Measurements from ENCODE around the gene RBM20.

Gene RBM20

DNA sequence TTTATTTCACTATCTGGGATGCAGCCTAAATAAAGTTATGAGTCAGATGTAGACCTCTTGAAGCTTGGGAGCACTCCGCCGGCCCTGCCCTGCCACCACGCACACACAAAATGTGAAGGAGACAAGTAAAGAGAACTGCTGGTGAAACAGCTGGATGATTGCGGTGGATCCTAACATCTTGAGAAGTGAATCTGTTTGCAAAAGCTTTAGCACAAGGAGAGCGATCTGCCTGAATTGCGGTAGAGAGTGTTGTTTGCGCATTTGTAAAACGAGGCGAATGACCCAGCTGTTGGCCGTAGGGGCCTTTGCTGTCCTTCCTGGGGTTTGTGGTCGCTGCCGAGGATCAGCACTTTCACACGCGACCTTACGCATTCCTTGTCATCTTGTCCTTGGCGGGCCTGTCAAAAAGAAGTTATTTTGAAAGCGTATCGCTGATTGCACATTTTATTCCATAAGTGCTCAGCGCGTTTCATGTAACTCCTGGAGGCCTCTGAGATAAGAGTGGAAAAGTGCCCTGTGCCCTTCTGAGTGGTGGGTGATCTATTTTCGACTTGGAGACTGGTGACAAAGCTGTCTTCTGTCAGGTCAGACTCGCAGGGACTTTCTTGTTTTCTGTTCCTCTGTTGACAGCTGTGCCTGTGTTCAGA is 40.8 kb downstream of the RBM20 start:
- Histone ChIP-seq H3K9ac (ENCODE audit: insufficient read length, low read depth) (no peak overlapping the region), H3K36me3 (ENCODE audit: insufficient read depth, insufficient read length, low read length) (no peaks in the 10 kb centered on the region), H3K9me3 (ENCODE audit: insufficient read depth, low read length) (no peaks in the 10 kb centered on the region), H3K4me1 (ENCODE audit: insufficient read depth, insufficient read length) (peaks cover 4% of the 10 kb centered on the region), H3K4me3 (ENCODE audit: insufficient read length, low read depth) (no peak overlapping the region), H3K27me3 (ENCODE audit: insufficient read depth, insufficient read length) (no peaks in the 10 kb centered on the region)
- no peak for TF ChIP-seq YY1 (IDR thresholded peaks at IDR 0.05; ENCODE audit: insufficient read depth, insufficient read length)
- no peak for TF ChIP-seq SUZ12 (IDR thresholded peaks at IDR 0.05; ENCODE audit: extremely low read depth, insufficient read depth, insufficient read length)
- TF ChIP-seq ZNF274 (IDR thresholded peaks at IDR 0.05; ENCODE audit: low read depth, low read length), result no peak
- no peak for DNase-seq (ENCODE audit: low read depth, low spot score)

DNA sequence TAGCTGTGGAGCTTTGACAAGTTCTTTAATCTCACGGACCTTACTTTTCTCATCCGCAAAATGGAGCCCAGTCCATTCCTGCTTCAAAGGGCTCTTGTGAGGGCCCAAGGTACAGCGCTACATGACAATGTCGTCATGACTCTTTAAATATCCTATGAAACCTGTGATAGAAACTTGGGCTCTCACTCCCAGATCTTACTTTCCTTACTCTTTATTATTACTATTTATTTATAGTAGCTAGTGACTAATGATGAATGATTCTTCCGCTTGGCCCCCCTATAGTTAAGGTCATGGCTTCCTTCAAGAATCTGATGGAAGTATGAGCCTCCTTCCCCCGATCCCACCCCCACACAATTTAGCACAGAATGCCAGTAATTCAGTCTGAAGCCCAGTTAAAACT is 41.9 kb downstream of the RBM20 start:
- TF ChIP-seq ZNF274 (IDR thresholded peaks at IDR 0.05; ENCODE audit: low read depth, low read length) (no peak), YY1 (IDR thresholded peaks at IDR 0.05; ENCODE audit: insufficient read depth, insufficient read length) (no peak)
- H3K27me3 ChIP-seq (ENCODE audit: insufficient read depth, insufficient read length), result no peaks in the 10 kb centered on the region
- no peaks in the 10 kb centered on the region for H3K9me3 ChIP-seq (ENCODE audit: insufficient read depth, low read length)
- H3K36me3 ChIP-seq (ENCODE audit: insufficient read depth, insufficient read length, low read length), result no peaks in the 10 kb centered on the region
- no peak for DNase-seq (ENCODE audit: low read depth, low spot score)
- H3K4me1 ChIP-seq (ENCODE audit: insufficient read depth, insufficient read length), result no peaks in the 10 kb centered on the region
- H3K4me3 ChIP-seq (ENCODE audit: insufficient read length, low read depth), result no peak overlapping the region
- no peak overlapping the region for H3K9ac ChIP-seq (ENCODE audit: insufficient read length, low read depth)

DNA sequence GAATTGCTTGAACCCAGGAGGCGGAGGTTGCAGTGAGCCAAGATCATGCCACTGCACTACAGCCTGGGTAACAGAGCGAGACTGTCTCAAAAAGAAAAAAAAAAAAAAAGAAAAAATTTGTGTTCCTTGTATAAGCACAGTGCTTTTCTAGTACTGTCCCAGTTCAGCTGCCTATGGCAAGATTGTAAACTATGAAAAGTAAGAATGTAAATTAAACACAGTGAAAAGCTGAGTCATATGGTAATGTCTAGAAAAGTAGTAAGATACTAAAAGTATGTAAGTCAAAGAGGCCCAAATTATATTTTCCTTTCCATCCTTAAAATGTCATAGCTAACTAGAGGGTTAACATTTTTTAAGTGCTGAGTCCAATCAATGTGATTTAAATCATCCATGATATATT is 42.8 kb downstream of the RBM20 start:
- Histone ChIP-seq H3K9ac (ENCODE audit: insufficient read length, low read depth) (no peak overlapping the region), H3K9me3 (ENCODE audit: insufficient read depth, low read length) (no peaks in the 10 kb centered on the region), H3K36me3 (ENCODE audit: insufficient read depth, insufficient read length, low read length) (no peaks in the 10 kb centered on the region), H3K4me3 (ENCODE audit: insufficient read length, low read depth) (no peak overlapping the region), H3K27me3 (ENCODE audit: insufficient read depth, insufficient read length) (no peaks in the 10 kb centered on the region), H3K4me1 (ENCODE audit: insufficient read depth, insufficient read length) (no peaks in the 10 kb centered on the region)
- TF ChIP-seq YY1 (IDR thresholded peaks at IDR 0.05; ENCODE audit: insufficient read depth, insufficient read length) (no peak), ZNF274 (IDR thresholded peaks at IDR 0.05; ENCODE audit: low read depth, low read length) (no peak), SUZ12 (IDR thresholded peaks at IDR 0.05; ENCODE audit: extremely low read depth, insufficient read depth, insufficient read length) (no peak)
- DNase-seq (ENCODE audit: low read depth, low spot score), result no peak

DNA sequence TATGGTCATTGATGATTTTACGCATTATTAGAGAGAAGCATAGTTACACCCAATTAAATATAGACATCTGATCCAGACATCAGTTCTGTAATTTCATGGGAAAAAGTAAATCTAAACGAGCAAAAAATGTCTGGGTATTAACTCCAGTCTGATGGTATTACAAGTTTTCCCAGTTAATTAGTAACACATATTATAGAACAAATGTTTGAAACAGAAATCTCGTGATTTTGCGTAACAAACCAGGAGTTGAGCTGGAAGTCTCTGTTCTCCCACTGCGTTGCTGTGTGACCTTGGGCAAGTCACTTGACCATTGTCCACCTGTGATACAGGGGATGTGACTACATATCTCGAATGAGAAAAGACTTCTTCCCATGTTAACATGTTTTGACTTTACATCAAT is 43.3 kb downstream of the RBM20 start:
- Histone ChIP-seq H3K9me3 (ENCODE audit: insufficient read depth, low read length) (no peaks in the 10 kb centered on the region), H3K9ac (ENCODE audit: insufficient read length, low read depth) (no peak overlapping the region), H3K36me3 (ENCODE audit: insufficient read depth, insufficient read length, low read length) (no peaks in the 10 kb centered on the region), H3K27me3 (ENCODE audit: insufficient read depth, insufficient read length) (no peaks in the 10 kb centered on the region), H3K4me1 (ENCODE audit: insufficient read depth, insufficient read length) (no peaks in the 10 kb centered on the region), H3K4me3 (ENCODE audit: insufficient read length, low read depth) (no peak overlapping the region)
- no peak for DNase-seq (ENCODE audit: low read depth, low spot score)
- no peak for TF ChIP-seq SUZ12 (IDR thresholded peaks at IDR 0.05; ENCODE audit: extremely low read depth, insufficient read depth, insufficient read length)
- no peak for TF ChIP-seq YY1 (IDR thresholded peaks at IDR 0.05; ENCODE audit: insufficient read depth, insufficient read length)
- TF ChIP-seq ZNF274 (IDR thresholded peaks at IDR 0.05; ENCODE audit: low read depth, low read length), result no peak

DNA sequence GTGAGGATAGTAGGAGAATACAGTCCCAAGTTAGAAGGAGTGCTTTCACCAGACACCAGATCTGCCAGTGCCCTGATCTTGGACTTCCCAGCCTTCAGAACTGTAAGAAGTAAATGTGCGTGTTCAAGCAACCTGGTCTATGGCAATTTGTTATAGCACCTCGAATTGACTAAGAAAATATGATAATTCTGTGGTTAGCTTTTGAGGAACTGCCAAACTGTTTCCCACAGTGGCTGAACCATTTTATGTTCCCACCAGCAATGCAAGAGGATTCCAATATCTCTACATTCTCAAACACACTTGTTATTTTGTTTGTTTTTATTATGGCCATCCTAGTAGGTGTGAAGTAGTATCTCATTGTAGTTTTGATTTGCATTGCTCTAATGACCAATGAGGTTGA is 47.0 kb downstream of the RBM20 start:
- Histone ChIP-seq H3K4me1 (ENCODE audit: insufficient read depth, insufficient read length) (no peaks in the 10 kb centered on the region), H3K4me3 (ENCODE audit: insufficient read length, low read depth) (no peak overlapping the region), H3K36me3 (ENCODE audit: insufficient read depth, insufficient read length, low read length) (no peaks in the 10 kb centered on the region), H3K9me3 (ENCODE audit: insufficient read depth, low read length) (0 out of 2 replicates have a peak, but pooled peaks cover 9% of the 10 kb centered on the region), H3K9ac (ENCODE audit: insufficient read length, low read depth) (no peak overlapping the region), H3K27me3 (ENCODE audit: insufficient read depth, insufficient read length) (no peaks in the 10 kb centered on the region)
- DNase-seq (ENCODE audit: low read depth, low spot score), result no peak
- no peak for TF ChIP-seq ZNF274 (IDR thresholded peaks at IDR 0.05; ENCODE audit: low read depth, low read length)
- TF ChIP-seq SUZ12 (IDR thresholded peaks at IDR 0.05; ENCODE audit: extremely low read depth, insufficient read depth, insufficient read length), result no peak
- TF ChIP-seq YY1 (IDR thresholded peaks at IDR 0.05; ENCODE audit: insufficient read depth, insufficient read length), result no peak

DNA sequence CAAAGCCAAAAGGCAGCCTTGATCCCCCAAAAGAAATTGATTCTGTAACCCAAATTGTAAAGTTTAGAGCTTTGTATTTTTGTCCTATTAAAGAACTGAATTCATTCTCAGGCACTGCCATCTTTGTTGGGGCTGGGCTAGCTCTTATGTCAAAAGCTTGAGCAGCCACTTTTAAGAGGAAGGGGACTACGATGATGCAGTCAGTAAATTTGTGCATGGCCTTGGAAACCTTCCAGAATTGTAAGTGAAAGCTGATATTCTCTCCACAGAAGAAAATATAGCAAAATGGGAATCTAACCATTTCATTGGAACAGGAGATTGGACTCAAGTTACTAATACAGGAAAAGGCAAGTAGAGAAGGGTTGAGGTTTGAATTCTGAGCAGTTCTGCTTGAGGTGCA is 50.1 kb downstream of the RBM20 start:
- H3K27me3 ChIP-seq (ENCODE audit: insufficient read depth, insufficient read length), result no peaks in the 10 kb centered on the region
- H3K4me3 ChIP-seq (ENCODE audit: insufficient read length, low read depth), result no peak overlapping the region
- no peak overlapping the region for H3K9ac ChIP-seq (ENCODE audit: insufficient read length, low read depth)
- H3K36me3 ChIP-seq (ENCODE audit: insufficient read depth, insufficient read length, low read length), result no peaks in the 10 kb centered on the region
- no peak for DNase-seq (ENCODE audit: low read depth, low spot score)
- TF ChIP-seq SUZ12 (IDR thresholded peaks at IDR 0.05; ENCODE audit: extremely low read depth, insufficient read depth, insufficient read length) (no peak), YY1 (IDR thresholded peaks at IDR 0.05; ENCODE audit: insufficient read depth, insufficient read length) (no peak), ZNF274 (IDR thresholded peaks at IDR 0.05; ENCODE audit: low read depth, low read length) (no peak)
- H3K9me3 ChIP-seq (ENCODE audit: insufficient read depth, low read length), result 0 out of 2 replicates have a peak, but pooled peaks cover 9% of the 10 kb centered on the region
- no peaks in the 10 kb centered on the region for H3K4me1 ChIP-seq (ENCODE audit: insufficient read depth, insufficient read length)

DNA sequence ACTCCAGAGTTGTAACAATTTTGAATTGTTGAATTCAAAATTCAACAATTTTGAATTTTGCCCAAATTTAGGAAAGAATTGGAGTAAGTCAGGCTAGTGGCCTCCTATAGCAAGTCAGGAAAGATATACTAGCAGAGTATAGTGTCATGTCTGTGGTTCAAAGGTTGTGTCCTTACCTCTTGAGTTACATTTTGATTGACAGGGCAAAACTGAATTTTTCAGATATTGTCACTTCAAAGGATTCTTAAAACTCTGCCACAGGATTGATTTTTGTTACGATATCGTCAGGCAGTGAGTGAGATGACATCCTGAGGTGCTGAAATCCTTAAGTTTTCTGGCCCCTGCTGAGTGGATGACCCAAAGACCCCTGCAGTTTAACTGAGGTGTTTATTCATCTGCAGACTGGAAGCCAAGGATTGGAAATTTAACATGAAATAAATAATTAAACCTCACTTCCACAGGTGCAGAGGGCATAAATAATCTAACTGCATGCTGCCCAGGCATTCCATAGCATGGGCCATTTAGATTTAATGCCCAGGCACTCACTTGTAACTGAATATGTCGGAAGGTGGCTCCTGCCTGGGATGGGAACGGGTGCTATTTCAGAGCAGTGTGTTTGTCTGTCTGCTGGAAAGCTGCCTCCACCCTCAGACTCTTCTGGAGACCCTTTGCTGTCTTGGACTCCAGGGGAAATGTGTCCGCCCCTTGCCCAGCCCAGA is 50.8 kb downstream of the RBM20 start:
- 0 out of 2 replicates have a peak, but pooled peaks cover 9% of the 10 kb centered on the region for H3K9me3 ChIP-seq (ENCODE audit: insufficient read depth, low read length)
- no peak for DNase-seq (ENCODE audit: low read depth, low spot score)
- no peaks in the 10 kb centered on the region for H3K27me3 ChIP-seq (ENCODE audit: insufficient read depth, insufficient read length)
- no peak overlapping the region for H3K4me3 ChIP-seq (ENCODE audit: insufficient read length, low read depth)
- H3K36me3 ChIP-seq (ENCODE audit: insufficient read depth, insufficient read length, low read length), result no peaks in the 10 kb centered on the region
- no peak overlapping the region for H3K9ac ChIP-seq (ENCODE audit: insufficient read length, low read depth)
- H3K4me1 ChIP-seq (ENCODE audit: insufficient read depth, insufficient read length), result no peaks in the 10 kb centered on the region
- no peak for TF ChIP-seq ZNF274 (IDR thresholded peaks at IDR 0.05; ENCODE audit: low read depth, low read length)
- no peak for TF ChIP-seq SUZ12 (IDR thresholded peaks at IDR 0.05; ENCODE audit: extremely low read depth, insufficient read depth, insufficient read length)
- no peak for TF ChIP-seq YY1 (IDR thresholded peaks at IDR 0.05; ENCODE audit: insufficient read depth, insufficient read length)

Measured in NT2/D1 (cell line).